ENCODE data around the gene KDM4E. TPM values are rescaled to one million over a fixed set of nuclear protein-coding genes. Genes with fewer than 3 reads are reported as not detected.

KDM4E gene
- total RNA-seq, 1 donor from 2014 or later, result not detected

DNA sequence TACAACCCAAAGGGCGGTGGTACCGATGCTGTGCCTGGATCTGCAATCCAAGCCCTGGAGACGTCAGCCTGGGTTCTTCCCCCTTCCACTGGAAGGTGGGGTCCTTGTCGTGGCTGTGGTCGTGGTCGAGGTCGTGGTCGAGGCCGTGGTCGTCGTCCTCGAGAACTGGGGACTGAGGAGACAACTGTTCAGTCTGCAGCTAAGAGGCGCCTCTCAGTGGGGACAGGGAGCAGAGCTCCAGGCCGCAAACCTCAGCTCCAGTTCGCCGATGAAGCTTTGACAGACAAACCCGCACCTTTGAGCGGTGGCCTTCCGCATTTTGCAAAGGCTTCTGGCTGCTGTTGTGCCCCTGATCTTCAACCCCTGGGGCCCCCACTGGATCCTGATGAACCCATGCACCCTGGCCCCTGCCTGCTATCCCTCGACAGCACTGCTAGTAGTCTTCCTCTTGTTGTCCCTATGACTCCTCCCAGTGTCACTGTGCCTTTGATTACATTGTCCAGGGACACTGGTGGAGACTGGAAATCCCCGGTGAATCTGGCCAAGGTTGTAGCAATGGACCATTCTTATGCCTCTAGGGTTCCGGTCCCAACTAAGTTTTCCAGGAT, 25.6 kb downstream of the KDM4E start:
- no peak for DNase-seq (ENCODE audit: low read depth, low spot score)

DNA sequence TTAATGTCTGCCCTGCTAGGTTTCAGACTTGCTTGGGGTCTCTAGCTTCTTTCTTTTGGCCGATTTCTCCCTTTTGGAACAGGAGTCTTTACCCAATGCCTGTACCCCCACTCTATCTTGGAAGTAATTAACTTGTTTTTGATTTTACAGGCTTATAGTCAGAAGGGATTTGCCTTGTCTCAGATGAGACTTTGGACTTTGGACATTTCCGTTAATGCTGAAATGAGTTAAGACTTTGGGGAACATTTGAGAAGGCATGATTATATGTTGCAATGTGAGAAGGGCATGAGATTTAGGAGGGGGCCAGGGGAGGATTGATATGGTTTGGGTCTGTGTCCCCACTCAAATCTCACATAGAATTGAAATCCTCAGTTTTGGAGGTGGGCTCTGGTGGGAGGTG, 29.3 kb downstream of the KDM4E start:
- DNase-seq (ENCODE audit: low read depth, low spot score), result no peak

DNA sequence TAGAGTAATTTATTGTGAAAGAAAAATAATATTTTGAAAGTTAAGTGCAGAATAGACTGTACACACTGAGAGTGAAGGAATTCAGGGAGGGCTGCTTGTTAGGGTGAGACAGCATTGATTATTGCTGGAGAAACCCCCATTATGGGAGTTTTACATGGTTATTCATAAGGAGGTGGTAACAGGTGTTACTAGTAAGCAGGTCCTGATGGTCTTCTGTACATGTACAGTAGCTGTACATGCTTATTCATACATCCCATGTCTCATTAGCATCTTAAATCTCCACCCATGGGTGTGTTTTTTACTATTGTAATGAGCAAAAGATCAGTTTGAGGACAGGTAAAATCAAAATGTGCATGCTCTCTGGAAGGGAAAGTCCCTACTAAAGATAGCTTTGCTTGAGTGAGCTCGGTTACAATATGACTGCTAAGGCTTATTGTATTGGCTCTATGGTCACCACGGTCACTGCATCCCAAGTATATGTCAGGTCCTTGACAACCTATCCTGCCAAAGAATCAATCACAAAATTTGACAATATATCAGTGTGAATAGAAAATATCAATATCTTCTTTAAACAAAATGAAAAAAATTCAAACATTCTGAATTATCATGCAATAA, 30.3 kb downstream of the KDM4E start:
- DNase-seq (ENCODE audit: low read depth, low spot score), result no peak

DNA sequence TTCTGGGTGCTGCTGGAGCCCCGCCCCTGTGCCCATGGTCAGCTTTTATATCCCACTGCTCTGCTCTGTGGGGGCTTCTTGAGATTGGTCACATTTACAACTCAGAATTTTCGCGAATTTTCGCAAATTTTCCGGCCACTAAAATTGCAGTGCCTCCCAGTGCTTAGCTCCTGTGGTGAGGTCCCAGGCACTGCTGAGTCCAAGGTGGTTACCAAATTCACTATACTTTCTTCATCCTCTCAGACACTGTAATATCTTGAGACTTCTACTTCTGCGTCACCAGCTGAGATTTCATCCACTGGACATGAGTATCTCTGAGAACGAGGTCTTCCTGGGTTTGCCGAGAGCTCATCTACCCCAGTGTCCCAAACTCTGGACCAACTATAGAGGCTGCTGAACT, 32.9 kb downstream of the KDM4E start:
- DNase-seq (ENCODE audit: low read depth, low spot score), result no peak

DNA sequence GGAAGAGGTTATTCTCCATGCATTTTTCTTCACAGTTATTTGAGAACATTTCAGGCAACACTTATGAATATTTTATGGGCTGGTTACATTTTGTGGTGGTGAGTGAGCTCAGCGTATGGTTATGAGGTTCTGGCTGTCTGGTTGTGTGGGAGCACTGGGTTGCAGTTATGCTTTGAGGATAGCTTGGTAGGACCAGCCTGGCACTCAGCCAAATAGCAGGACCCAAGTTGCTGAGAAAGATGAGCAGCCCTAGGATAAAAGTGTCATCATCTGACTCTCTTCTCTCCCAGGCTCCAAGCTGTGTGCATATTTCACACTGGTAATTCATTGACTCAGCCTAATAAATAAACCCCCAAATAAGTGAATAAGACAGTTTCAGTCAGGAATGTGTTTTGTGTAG, 33.6 kb downstream of the KDM4E start:
- DNase-seq (ENCODE audit: low read depth, low spot score), result no peak

DNA sequence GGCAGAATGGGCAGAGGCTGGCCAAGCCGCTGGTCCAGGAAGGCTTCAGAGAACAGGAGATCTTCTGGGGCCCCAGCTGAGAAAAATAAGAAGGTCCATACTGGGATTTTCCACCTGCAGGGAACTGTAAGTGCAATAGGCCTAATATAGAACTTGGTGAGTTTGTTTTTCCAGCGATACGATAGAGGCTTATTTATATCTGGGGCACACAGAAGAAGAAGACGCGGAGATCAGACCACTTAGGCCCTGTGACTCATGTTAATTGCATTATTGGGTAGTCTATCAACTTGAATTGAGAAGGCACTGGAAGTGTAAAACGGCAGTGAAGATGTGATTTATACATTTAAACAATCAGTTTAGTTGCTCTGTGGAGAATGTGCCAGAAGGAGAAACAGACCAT, 34.0 kb downstream of the KDM4E start:
- no peak for DNase-seq (ENCODE audit: low read depth, low spot score)

DNA sequence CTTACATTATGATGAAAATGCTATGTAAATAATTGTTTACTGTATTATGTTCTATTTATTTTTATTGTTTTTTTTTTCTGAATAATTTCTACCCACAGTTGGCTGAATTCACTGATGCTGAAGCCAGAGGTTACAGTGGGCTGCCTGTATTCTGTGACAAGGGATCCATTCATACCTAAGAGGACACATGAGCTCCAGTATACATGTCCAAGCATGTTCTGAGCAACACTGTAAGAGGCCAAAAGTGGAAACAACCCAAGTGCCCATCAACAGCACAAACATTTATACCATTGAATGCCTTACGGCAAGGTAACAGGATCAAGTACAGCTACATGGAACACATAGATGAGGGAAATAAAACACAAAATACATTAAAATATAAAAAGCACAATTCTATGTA, 40.3 kb downstream of the KDM4E start:
- no peak for DNase-seq (ENCODE audit: low read depth, low spot score)

DNA sequence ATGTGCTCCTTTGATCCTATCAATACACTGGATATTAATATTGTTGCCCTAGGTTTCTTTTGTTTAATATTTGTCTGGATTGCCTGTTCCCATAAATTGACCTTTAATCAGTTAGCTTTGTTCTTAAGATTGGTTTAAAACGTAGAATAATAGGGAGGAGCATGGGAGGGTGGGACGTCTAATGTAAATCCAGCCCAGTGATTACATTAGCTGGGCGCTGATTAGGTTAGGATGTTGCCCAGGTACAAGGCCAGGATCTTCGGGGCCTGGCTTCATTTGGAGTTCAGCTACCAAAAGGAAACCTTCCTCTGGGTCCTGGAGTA, 41.6 kb downstream of the KDM4E start, which contains the start of gene SRSF8:
SRSF8 (plus strand) TSS at position 204 of the 323 bp plus-strand sequence. CDS start 308 bp downstream, outside the sequence.
- DNase-seq (ENCODE audit: low read depth, low spot score), result no peak

DNA sequence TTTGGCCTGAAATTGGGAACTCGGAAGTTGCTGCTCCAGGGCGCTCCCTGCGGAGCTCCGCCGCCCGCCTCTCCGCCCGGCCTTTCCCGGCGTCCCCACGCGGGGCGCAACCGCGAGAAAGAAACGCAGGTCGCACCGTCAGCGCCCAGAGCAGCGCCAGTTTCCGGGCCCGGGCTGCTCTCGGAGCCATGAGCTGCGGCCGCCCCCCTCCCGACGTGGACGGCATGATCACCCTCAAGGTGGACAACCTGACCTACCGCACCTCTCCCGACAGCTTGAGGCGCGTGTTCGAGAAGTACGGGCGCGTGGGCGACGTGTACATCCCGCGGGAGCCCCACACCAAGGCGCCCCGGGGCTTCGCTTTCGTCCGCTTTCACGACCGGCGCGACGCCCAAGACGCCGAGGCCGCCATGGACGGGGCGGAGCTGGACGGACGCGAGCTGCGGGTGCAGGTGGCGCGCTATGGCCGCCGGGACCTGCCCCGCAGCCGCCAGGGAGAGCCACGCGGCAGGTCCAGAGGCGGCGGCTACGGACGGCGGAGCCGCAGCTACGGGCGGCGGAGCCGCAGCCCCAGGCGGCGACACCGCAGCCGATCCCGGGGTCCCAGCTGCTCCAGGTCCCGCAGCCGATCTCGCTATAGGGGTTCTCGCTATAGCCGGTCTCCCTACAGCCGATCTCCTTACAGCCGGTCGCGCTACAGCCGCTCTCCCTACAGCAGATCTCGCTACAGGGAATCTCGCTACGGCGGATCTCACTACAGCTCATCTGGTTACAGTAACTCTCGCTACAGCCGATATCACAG, 42.2 kb downstream of the KDM4E start:
- no peak for DNase-seq (ENCODE audit: low read depth, low spot score)

DNA sequence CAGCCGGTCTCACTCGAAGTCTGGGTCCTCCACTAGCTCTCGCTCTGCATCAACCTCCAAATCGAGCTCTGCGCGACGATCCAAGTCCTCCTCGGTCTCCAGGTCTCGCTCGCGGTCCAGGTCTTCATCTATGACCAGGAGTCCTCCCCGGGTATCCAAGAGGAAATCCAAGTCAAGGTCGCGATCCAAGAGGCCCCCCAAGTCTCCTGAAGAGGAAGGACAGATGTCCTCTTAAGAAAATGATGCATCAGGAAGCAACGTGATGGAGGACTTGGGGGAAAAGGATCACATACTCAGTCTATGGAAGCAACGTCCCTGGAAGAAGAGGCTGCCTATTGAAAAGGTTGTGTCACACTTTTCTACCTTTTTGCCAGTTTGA, 42.8 kb downstream of the KDM4E start:
- DNase-seq (ENCODE audit: low read depth, low spot score), result no peak

DNA sequence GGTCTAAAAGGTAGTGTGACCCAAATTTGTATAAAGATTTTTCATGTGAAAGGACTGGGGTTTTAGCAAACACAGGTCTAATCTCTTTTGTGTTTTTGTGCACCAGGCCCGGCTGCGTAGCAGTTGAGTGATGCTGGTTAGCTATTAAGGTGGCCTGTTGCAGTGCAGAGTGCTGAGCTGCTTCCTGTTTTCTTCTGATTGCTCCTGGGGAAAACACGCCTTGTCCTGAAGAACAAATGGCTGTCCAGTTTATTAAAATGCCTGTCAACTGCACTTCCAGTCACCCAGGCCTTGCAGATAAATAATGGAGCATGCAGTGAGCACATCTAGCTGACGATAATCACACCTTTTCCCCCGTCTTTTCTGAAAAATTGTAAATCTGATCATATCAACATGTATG, 43.5 kb downstream of the KDM4E start:
- DNase-seq (ENCODE audit: low read depth, low spot score), result peak; percentile 90

DNA sequence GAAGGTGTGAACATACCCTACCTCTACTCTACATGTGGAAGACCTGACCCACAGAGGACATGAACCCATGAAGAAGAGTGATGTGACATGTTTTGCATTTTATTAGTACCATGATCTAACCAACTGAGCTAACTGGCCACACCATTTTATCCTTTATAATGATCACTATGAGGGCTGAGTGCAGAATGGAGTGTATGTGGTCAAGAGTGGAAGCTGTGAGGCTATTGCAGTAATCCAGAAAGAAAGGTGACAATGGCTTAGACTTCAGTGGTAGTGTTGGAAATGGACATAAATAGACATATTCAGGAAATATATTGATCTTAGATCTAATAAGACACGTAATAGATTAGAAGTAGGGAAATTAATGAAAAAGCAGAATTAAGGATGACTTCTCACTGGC, 45.4 kb downstream of the KDM4E start:
- DNase-seq (ENCODE audit: low read depth, low spot score), result no peak

DNA sequence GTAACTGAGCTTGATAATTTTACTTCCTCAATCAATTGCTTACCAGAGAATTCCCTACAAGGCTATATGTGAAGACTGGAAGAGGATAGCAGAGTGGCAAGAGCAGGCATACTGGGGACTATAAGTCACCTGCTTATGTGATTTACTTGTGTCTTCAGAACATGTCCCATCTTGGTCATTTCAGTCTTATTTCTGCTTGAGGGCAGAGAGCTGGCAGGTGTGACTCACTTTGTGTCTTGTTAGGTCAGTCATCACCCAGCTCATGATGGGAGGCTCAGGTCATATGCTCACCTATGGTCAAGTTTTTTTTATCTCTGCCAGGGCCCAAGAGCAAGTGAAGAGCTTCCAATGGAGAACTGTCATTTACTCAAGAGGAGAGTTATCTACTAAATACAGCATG, 47.9 kb downstream of the KDM4E start:
- DNase-seq (ENCODE audit: low read depth, low spot score), result no peak

DNA sequence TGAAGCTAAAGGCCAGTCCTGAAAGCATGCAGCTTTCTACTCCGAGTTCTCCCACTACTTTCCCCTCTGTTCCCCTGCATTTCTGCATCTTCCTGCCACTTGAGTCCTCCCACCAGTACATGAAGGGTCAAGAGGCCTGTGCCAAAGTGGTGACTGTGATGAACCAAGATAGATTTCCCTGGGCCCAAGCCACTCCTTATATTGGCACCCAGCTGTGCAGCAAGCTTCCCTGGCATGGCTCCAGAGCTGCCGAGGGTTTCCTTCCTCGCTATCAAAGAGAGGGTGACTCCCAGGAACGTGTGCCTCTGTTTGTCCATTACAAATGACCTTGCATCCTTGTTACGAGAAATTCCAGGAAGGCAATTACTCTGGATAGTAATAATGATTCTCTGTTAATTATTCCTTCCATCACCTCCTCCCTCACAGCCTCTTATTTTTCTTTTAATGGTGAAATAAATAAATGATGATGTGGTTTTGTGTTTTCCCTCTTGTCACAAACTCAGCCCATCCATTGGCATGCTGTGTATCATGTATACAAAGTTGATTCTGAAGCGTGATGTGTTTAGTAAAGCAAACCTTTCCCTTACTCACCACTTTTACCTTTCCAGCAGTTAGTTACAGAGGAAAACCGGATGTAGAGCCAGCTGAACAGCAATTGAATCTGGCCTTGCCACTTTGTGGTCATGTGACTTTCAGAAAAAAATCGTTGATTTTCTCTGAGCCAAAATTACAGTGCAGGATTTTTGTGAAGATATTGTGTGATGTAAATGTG, 49.9 kb downstream of the KDM4E start:
- no peak for DNase-seq (ENCODE audit: low read depth, low spot score)

DNA sequence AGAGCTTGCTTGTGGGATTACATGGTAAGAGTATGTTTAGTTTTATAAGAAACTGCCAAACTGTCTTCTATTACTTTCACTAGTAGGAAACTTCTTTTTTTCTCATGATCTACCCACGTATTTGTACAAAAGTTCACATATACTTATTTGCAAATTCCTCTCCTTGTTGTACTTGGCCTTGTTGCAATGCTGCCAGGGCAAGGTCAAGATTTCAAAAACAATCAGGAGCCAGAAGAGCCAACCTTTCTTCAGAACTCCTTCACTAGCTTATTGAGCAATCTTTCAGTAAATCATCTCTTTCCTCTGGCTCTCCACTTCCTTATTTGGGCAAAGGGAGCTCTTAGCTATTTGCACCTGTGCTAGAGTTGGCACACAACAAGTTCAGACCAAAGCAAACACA, 51.4 kb downstream of the KDM4E start:
- peak; percentile 73 for DNase-seq (ENCODE audit: low read depth, low spot score)

DNA sequence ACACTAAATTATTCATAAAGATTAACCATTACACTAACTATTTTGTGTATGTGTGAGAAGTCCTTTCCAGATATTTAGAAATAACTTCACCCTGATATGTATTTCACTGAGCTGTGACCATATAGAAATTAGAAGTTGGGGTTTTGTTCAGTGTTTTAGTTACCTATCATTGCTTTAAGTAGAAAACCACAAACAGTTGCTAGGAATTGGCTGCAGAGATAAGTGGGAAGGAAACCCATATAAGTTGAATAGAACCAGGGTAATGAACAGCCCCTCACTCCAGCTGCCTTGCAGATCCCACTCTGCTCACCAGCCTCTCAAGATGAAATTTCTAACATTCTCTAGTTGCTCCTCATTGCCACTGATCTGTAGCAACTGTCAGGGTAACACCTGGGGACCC, 51.9 kb downstream of the KDM4E start:
- no peak for DNase-seq (ENCODE audit: low read depth, low spot score)

Other genes with a start within 250 kb of the KDM4E start
- 36.7 and 40.3 TPM in 2 replicates for gene CWC15, start 51.7 kb upstream of the KDM4E start, total RNA-seq
- 0.21 and 0.73 TPM in 2 replicates for gene KDM4D, start 51.5 kb upstream of the KDM4E start, total RNA-seq
- not detected in 2 replicates for gene KDM4F, start 24.2 kb downstream of the KDM4E start, total RNA-seq
- gene SRSF8, start 41.7 kb downstream of the KDM4E start, total RNA-seq, result 17.6 and 19.1 TPM in 2 replicates
- 29.3 and 58.3 TPM in 2 replicates for gene ENDOD1, start 64.6 kb downstream of the KDM4E start, total RNA-seq
- 1.7 and 16.5 TPM in 2 replicates for gene SESN3, start 205.9 kb downstream of the KDM4E start, total RNA-seq

Measured in pulmonary artery endothelial cell (primary cell).